K562 (cell line): ENCODE results near the gene NDUFAF5. TPM values are rescaled to one million over a fixed set of nuclear protein-coding genes. Genes with fewer than 3 reads are reported as not detected.

Experiments
- ATF4 ChIP-seq: fragments of 450-650 bp; formaldehyde crosslinking; IDR thresholded peaks from 2 replicates; pipeline ENCODE4 v1.4.0; 2022; ENCODE audit warnings: mild to moderate bottlenecking, moderate library complexity
- ESRRA ChIP-seq: fragments of 450-650 bp; IDR thresholded peaks from 2 replicates; pipeline ENCODE4 v1.6.1; 2014; ENCODE audit warnings: low read depth, mild to moderate bottlenecking, moderate library complexity, borderline replicate concordance
- MXD1 ChIP-seq: fragments of 250-450 bp; sonication (Bioruptor Pico); IDR thresholded peaks from 2 replicates; pipeline ENCODE4 v1.8.0; 2021; ENCODE audit warnings: borderline replicate concordance, mild to moderate bottlenecking, moderate library complexity; ENCODE audit not compliant: poor library complexity, severe bottlenecking
- MYNN ChIP-seq, 2 experiments: sonication (generic); formaldehyde crosslinking in 1 of 2; IDR thresholded peaks; 2 replicates each; pipeline versions ENCODE4 v1.5.0 to v1.6.1; 2016 to 2020; ENCODE audit warnings: antibody characterized with exemption in 1 of 2, missing genetic modification reagents in 1 of 2
- PBX2 ChIP-seq, 2 experiments: IDR thresholded peaks in 1 of 2; conservative IDR thresholded peaks in 1 of 2; 2 replicates each; pipeline ENCODE4 v1.6.1; 2016; ENCODE audit warnings: low read depth in 2 of 2, mild to moderate bottlenecking in 1 of 2, missing compliant biosample characterization in 1 of 2, missing genetic modification characterization in 1 of 2, moderate library complexity in 1 of 2
- POLR2AphosphoS5 ChIP-seq: IDR thresholded peaks from 2 replicates; pipeline ENCODE4 v1.6.1; 2011; ENCODE audit warnings: mild to moderate bottlenecking, low read depth, low read length, moderate library complexity; ENCODE audit not compliant: control insufficient read depth, insufficient read depth
- PRDM10 ChIP-seq: fragments of 450-650 bp; IDR thresholded peaks from 2 replicates; pipeline ENCODE4 v1.6.1; 2018; ENCODE audit not compliant: partially characterized antibody
- ZFP1 ChIP-seq: fragments of 450-650 bp; formaldehyde crosslinking; IDR thresholded peaks from 2 replicates; pipeline ENCODE4 v1.4.0; 2020; ENCODE audit warnings: mild to moderate bottlenecking, mixed read lengths
- ZFP36 ChIP-seq: fragments of 150-350 bp; IDR thresholded peaks from 2 replicates; pipeline ENCODE4 v1.6.1; 2018; ENCODE audit warnings: low read length, low read depth; ENCODE audit not compliant: partially characterized antibody
- ZNF217 ChIP-seq: sonication (generic); formaldehyde crosslinking; IDR thresholded peaks from 2 replicates; pipeline ENCODE4 v1.8.0; 2022; ENCODE audit warnings: mild to moderate bottlenecking, missing genetic modification reagents
- ZNF41 ChIP-seq: fragments of 250-450 bp; sonication (Bioruptor Pico); conservative IDR thresholded peaks from 2 replicates; pipeline ENCODE4 v1.4.0; 2020; ENCODE audit warnings: mild to moderate bottlenecking
- ZNF668 ChIP-seq: fragments of 250-450 bp; sonication (Bioruptor Pico); IDR thresholded peaks from 2 replicates; pipeline ENCODE4 v1.8.0; 2022; ENCODE audit warnings: mild to moderate bottlenecking, inconsistent platforms
- polyA plus RNA-seq, 8 experiments: library from polyadenylated mRNA; depleted of rRNA in 4 of 8; stranded (reverse) in 5 of 8; unstranded in 3 of 8; fragments of >200 nt; fragmentation: Nextera tagmentation in 2 of 8; fragmentation: Illumina TruSeq in 1 of 8; extraction: Ambion mirVana in 2 of 8; extraction: Trizol in 1 of 8; gene quantifications; 2 replicates each; pipeline versions ENCODE4 v1.2.1 to v1.2.3, GENCODE V29; 2011 to 2014; ENCODE audit warnings: inconsistent platforms in 1 of 8, missing spikeins in 1 of 8
- total RNA-seq, 7 experiments: library from RNA; depleted of rRNA in 6 of 7; stranded (reverse); fragments of >200 nt in 6 of 7; fragmentation: Illumina TruSeq in 2 of 7; extraction: Trizol in 2 of 7; gene quantifications; 2 replicates each; pipeline versions ENCODE4 v1.2.1 to v1.2.3, GENCODE V29; 2011 to 2021; ENCODE audit warnings: low replicate concordance in 1 of 7
- TF ChIP-seq, protein P1 (sequence below): fragments of 450-650 bp; IDR thresholded peaks from 2 replicates; pipeline ENCODE4 v1.6.1; 2014; ENCODE audit warnings: low read depth, mild to moderate bottlenecking, moderate library complexity, borderline replicate concordance
- TF ChIP-seq, protein P2 (sequence below): fragments of 450-650 bp; formaldehyde crosslinking; IDR thresholded peaks from 2 replicates; pipeline ENCODE4 v1.4.0; 2020; ENCODE audit warnings: mild to moderate bottlenecking

NDUFAF5 gene
- total and polyA plus RNA-seq, 9 of the 15 experiments (the other 6 are each of a cell fraction or from before 2014, with no cell fraction given), result 17.2 to 33.1 (median 27.3) TPM

DNA sequence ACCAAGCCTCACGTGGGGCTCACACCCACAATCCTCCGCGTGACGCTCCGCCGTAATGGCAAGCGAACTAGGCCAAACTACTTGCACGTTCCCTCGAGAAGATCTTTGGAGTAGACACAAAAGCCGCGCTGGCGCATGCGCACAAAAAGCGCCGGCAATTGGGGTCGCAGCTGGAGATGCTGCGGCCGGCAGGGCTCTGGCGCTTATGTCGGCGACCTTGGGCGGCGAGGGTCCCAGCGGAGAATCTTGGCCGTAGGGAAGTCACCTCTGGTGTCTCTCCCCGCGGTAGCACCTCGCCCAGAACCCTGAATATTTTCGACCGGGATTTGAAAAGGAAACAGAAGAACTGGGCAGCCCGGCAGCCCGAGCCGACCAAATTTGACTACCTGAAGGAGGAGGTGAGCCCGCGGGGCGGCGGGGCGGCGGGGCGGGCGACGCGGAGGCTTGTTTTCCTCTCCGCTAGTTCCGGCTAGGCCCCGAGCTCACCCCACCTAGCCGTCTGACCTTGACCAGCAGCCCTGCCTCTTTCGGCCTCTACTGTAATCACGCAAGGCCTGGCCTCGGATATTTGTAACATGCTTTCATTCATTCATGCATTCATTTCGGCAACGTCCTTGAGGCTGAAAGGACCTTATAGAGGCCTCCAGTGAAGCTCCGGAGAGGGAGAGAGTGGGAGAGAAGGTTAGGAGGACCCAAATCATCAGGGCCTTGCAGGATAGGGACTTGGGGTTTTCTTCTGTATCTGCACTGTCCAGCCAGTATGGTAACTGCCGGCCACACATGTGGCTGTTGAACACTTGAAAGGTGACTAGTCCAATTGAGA is at the start of gene NDUFAF5, which contains the start of gene ESF1 (continued):
- TF ChIP-seq, protein P1, sequence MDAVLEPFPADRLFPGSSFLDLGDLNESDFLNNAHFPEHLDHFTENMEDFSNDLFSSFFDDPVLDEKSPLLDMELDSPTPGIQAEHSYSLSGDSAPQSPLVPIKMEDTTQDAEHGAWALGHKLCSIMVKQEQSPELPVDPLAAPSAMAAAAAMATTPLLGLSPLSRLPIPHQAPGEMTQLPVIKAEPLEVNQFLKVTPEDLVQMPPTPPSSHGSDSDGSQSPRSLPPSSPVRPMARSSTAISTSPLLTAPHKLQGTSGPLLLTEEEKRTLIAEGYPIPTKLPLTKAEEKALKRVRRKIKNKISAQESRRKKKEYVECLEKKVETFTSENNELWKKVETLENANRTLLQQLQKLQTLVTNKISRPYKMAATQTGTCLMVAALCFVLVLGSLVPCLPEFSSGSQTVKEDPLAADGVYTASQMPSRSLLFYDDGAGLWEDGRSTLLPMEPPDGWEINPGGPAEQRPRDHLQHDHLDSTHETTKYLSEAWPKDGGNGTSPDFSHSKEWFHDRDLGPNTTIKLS, result no peak
- TF ChIP-seq PRDM10, result no peak
- TF ChIP-seq ZFP36, result no peak
- no peak for TF ChIP-seq ZNF668 (CRISPR knock-in tag)
- no peak for TF ChIP-seq ATF4 (CRISPR knock-in tag)
- no peak for TF ChIP-seq ZFP1 (CRISPR knock-in tag)
- TF ChIP-seq ZNF217 (CRISPR knock-in tag), result no peak
- no peak for TF ChIP-seq ZNF41 (CRISPR knock-in tag)
- peak; percentile 59; the same call in 1 of the 2 replicates for TF ChIP-seq POLR2AphosphoS5
- no peak for TF ChIP-seq MYNN (IDR thresholded peaks at IDR 0.05)
- TF ChIP-seq MYNN (CRISPR knock-in tag; IDR thresholded peaks at IDR 0.05), result no peak
- no peak for TF ChIP-seq PBX2 (CRISPR knock-in tag; IDR thresholded peaks at IDR 0.05; ENCODE audit: low read depth)
- no peak for TF ChIP-seq PBX2 (tag; conservative IDR thresholded peaks at IDR 0.05; ENCODE audit: low read depth)
- peak; percentile 93 for TF ChIP-seq ESRRA
- TF ChIP-seq MXD1 (CRISPR knock-in tag), result peak; percentile 76
- TF ChIP-seq, protein P2, sequence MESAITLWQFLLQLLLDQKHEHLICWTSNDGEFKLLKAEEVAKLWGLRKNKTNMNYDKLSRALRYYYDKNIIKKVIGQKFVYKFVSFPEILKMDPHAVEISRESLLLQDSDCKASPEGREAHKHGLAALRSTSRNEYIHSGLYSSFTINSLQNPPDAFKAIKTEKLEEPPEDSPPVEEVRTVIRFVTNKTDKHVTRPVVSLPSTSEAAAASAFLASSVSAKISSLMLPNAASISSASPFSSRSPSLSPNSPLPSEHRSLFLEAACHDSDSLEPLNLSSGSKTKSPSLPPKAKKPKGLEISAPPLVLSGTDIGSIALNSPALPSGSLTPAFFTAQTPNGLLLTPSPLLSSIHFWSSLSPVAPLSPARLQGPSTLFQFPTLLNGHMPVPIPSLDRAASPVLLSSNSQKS (CRISPR knock-in tag), result no peak
